HepG2 (cell line): ENCODE data around the gene ZCCHC8. TPM values are rescaled to one million over a fixed set of nuclear protein-coding genes. Genes with fewer than 3 reads are reported as not detected.

Experiments
- MTF1 ChIP-seq: sonication (generic); formaldehyde crosslinking; IDR thresholded peaks from 2 replicates; pipeline ENCODE4 v1.5.0; 2020; ENCODE audit warnings: missing genetic modification reagents
- NFIC ChIP-seq: IDR thresholded peaks from 2 replicates; pipeline ENCODE4 v1.6.1; 2012; ENCODE audit warnings: mild to moderate bottlenecking, low read length, inconsistent platforms
- NFRKB ChIP-seq: fragments of 450-650 bp; IDR thresholded peaks from 2 replicates; pipeline ENCODE4 v1.6.1; 2017
- NR2F6 ChIP-seq, 2 experiments: IDR thresholded peaks; 2 replicates each; pipeline ENCODE4 v1.6.1; 2016; ENCODE audit warnings: antibody characterized with exemption in 1 of 2, mild to moderate bottlenecking in 1 of 2
- SALL1 ChIP-seq: sonication (generic); formaldehyde crosslinking; IDR thresholded peaks from 2 replicates; pipeline ENCODE4 v1.8.0; 2022; ENCODE audit warnings: mild to moderate bottlenecking, missing genetic modification reagents
- SMARCC2 ChIP-seq: fragments of 450-650 bp; IDR thresholded peaks from 2 replicates; pipeline ENCODE4 v1.6.1; 2017; ENCODE audit warnings: antibody characterized with exemption, mild to moderate bottlenecking
- TBP ChIP-seq: sonication (generic); formaldehyde crosslinking; IDR thresholded peaks from 2 replicates; pipeline ENCODE4 v1.5.0; 2020; ENCODE audit warnings: missing genetic modification reagents
- TSC22D2 ChIP-seq: sonication (generic); formaldehyde crosslinking; IDR thresholded peaks from 2 replicates; pipeline ENCODE4 v1.5.1; 2020; ENCODE audit warnings: missing genetic modification reagents, mild to moderate bottlenecking, borderline replicate concordance
- ZBTB3 ChIP-seq: sonication (generic); formaldehyde crosslinking; IDR thresholded peaks from 2 replicates; pipeline ENCODE4 v1.4.0; 2020; ENCODE audit warnings: low read depth, mild to moderate bottlenecking, moderate library complexity, missing genetic modification reagents, borderline replicate concordance
- ZMYM2 ChIP-seq: sonication (generic); formaldehyde crosslinking; IDR thresholded peaks from 2 replicates; pipeline ENCODE4 v1.8.0; 2022; ENCODE audit warnings: mild to moderate bottlenecking, missing genetic modification reagents
- ZNF253 ChIP-seq: sonication (generic); formaldehyde crosslinking; IDR thresholded peaks from 2 replicates; pipeline ENCODE4 v1.8.0; 2022; ENCODE audit warnings: mild to moderate bottlenecking, missing genetic modification reagents, borderline replicate concordance
- ZNF274 ChIP-seq: sonication (generic); formaldehyde crosslinking; IDR thresholded peaks from 2 replicates; pipeline ENCODE4 v1.5.1; 2020; ENCODE audit warnings: mild to moderate bottlenecking, missing genetic modification reagents
- ZNF335 ChIP-seq: sonication (generic); formaldehyde crosslinking; IDR thresholded peaks from 2 replicates; pipeline ENCODE4 v1.4.0; 2020; ENCODE audit warnings: missing genetic modification reagents
- ZNF484 ChIP-seq: sonication (generic); formaldehyde crosslinking; IDR thresholded peaks from 2 replicates; pipeline ENCODE4 v1.5.1; 2020; ENCODE audit warnings: mild to moderate bottlenecking, low read depth, missing genetic modification reagents, borderline replicate concordance
- ZNF598 ChIP-seq: sonication (generic); formaldehyde crosslinking; IDR thresholded peaks from 2 replicates; pipeline ENCODE4 v1.5.1; 2020; ENCODE audit warnings: mild to moderate bottlenecking, missing genetic modification reagents, borderline replicate concordance
- ZNF724P ChIP-seq: sonication (generic); formaldehyde crosslinking; IDR thresholded peaks from 2 replicates; pipeline ENCODE4 v1.8.0; 2022; ENCODE audit warnings: missing genetic modification reagents, borderline replicate concordance
- ZNF746 ChIP-seq: sonication (generic); formaldehyde crosslinking; IDR thresholded peaks from 2 replicates; pipeline ENCODE4 v1.8.0; 2022; ENCODE audit warnings: mild to moderate bottlenecking, missing genetic modification reagents
- polyA plus RNA-seq, 8 experiments: library from polyadenylated mRNA; depleted of rRNA in 3 of 8; stranded (reverse) in 7 of 8; unstranded in 1 of 8; fragments of >200 nt; fragmentation: Illumina TruSeq in 4 of 8; extraction: Trizol in 4 of 8; gene quantifications; 2 replicates each; pipeline versions ENCODE4 v1.2.1 to v1.2.3, GENCODE V29; 2011 to 2016; ENCODE audit warnings: low read depth in 4 of 8, missing spikeins in 1 of 8, mixed read lengths in 1 of 8; ENCODE audit not compliant: insufficient read depth in 1 of 8
- total RNA-seq, 5 experiments: library from RNA; depleted of rRNA; stranded (reverse); fragments of >200 nt; fragmentation: Illumina TruSeq; extraction: Trizol; gene quantifications; 2 replicates each; pipeline ENCODE4 v1.2.3, GENCODE V29; 2016; ENCODE audit warnings: low read depth in 1 of 5
- TF ChIP-seq, protein P1 (sequence below): sonication (generic); formaldehyde crosslinking; IDR thresholded peaks from 2 replicates; pipeline ENCODE4 v1.4.0; 2020; ENCODE audit warnings: mild to moderate bottlenecking, missing genetic modification reagents
- TF ChIP-seq, protein P2 (sequence below): sonication (generic); formaldehyde crosslinking; IDR thresholded peaks from 2 replicates; pipeline ENCODE4 v1.4.0; 2020; ENCODE audit warnings: mild to moderate bottlenecking, low read depth, missing genetic modification reagents
- TF ChIP-seq, protein P3 (sequence below): sonication (generic); formaldehyde crosslinking; IDR thresholded peaks from 2 replicates; pipeline ENCODE4 v1.5.0; 2020; ENCODE audit warnings: mild to moderate bottlenecking, missing genetic modification reagents, borderline replicate concordance
- TF ChIP-seq, protein P4 (sequence below): sonication (generic); formaldehyde crosslinking; IDR thresholded peaks from 2 replicates; pipeline ENCODE4 v1.5.0; 2020; ENCODE audit warnings: missing genetic modification reagents, mild to moderate bottlenecking, borderline replicate concordance

Gene ZCCHC8
- total and polyA plus RNA-seq, 2 of the 13 experiments (the other 11 are each of a cell fraction or from before 2014, with no cell fraction given), result 18.6 to 20.9 TPM

DNA sequence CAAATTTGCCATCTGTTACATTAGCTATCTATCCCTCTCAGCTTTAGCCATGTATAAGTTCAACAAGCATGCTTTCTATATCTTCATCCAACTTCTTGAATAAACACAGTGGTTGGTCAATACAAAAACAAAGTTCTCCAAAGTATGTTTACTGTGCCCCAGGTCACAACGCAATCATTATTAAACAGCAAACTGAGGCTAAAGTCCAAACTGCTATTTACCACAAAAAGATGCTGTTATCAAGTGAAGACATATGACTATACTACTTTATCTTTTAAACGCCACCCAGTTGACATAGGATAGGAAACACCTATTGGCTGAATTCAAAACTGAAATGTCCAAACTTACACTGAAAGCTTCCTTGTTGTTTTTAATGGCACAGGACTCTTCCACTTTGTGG lies 11.7 kb downstream of the ZCCHC8 start (continued):
- TF ChIP-seq, protein P1, sequence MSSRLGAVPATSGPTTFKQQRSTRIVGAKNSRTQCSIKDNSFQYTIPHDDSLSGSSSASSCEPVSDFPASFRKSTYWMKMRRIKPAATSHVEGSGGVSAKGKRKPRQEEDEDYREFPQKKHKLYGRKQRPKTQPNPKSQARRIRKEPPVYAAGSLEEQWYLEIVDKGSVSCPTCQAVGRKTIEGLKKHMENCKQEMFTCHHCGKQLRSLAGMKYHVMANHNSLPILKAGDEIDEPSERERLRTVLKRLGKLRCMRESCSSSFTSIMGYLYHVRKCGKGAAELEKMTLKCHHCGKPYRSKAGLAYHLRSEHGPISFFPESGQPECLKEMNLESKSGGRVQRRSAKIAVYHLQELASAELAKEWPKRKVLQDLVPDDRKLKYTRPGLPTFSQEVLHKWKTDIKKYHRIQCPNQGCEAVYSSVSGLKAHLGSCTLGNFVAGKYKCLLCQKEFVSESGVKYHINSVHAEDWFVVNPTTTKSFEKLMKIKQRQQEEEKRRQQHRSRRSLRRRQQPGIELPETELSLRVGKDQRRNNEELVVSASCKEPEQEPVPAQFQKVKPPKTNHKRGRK (CRISPR knock-in tag), result no peak
- TF ChIP-seq TBP (CRISPR knock-in tag), result no peak
- TF ChIP-seq, protein P2, sequence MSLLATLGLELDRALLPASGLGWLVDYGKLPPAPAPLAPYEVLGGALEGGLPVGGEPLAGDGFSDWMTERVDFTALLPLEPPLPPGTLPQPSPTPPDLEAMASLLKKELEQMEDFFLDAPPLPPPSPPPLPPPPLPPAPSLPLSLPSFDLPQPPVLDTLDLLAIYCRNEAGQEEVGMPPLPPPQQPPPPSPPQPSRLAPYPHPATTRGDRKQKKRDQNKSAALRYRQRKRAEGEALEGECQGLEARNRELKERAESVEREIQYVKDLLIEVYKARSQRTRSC (CRISPR knock-in tag), result no peak
- peak; percentile 64; the same call in 1 of the 2 replicates for TF ChIP-seq ZNF335 (CRISPR knock-in tag)
- no peak for TF ChIP-seq SMARCC2
- TF ChIP-seq MTF1 (CRISPR knock-in tag), result no peak
- TF ChIP-seq, protein P3, sequence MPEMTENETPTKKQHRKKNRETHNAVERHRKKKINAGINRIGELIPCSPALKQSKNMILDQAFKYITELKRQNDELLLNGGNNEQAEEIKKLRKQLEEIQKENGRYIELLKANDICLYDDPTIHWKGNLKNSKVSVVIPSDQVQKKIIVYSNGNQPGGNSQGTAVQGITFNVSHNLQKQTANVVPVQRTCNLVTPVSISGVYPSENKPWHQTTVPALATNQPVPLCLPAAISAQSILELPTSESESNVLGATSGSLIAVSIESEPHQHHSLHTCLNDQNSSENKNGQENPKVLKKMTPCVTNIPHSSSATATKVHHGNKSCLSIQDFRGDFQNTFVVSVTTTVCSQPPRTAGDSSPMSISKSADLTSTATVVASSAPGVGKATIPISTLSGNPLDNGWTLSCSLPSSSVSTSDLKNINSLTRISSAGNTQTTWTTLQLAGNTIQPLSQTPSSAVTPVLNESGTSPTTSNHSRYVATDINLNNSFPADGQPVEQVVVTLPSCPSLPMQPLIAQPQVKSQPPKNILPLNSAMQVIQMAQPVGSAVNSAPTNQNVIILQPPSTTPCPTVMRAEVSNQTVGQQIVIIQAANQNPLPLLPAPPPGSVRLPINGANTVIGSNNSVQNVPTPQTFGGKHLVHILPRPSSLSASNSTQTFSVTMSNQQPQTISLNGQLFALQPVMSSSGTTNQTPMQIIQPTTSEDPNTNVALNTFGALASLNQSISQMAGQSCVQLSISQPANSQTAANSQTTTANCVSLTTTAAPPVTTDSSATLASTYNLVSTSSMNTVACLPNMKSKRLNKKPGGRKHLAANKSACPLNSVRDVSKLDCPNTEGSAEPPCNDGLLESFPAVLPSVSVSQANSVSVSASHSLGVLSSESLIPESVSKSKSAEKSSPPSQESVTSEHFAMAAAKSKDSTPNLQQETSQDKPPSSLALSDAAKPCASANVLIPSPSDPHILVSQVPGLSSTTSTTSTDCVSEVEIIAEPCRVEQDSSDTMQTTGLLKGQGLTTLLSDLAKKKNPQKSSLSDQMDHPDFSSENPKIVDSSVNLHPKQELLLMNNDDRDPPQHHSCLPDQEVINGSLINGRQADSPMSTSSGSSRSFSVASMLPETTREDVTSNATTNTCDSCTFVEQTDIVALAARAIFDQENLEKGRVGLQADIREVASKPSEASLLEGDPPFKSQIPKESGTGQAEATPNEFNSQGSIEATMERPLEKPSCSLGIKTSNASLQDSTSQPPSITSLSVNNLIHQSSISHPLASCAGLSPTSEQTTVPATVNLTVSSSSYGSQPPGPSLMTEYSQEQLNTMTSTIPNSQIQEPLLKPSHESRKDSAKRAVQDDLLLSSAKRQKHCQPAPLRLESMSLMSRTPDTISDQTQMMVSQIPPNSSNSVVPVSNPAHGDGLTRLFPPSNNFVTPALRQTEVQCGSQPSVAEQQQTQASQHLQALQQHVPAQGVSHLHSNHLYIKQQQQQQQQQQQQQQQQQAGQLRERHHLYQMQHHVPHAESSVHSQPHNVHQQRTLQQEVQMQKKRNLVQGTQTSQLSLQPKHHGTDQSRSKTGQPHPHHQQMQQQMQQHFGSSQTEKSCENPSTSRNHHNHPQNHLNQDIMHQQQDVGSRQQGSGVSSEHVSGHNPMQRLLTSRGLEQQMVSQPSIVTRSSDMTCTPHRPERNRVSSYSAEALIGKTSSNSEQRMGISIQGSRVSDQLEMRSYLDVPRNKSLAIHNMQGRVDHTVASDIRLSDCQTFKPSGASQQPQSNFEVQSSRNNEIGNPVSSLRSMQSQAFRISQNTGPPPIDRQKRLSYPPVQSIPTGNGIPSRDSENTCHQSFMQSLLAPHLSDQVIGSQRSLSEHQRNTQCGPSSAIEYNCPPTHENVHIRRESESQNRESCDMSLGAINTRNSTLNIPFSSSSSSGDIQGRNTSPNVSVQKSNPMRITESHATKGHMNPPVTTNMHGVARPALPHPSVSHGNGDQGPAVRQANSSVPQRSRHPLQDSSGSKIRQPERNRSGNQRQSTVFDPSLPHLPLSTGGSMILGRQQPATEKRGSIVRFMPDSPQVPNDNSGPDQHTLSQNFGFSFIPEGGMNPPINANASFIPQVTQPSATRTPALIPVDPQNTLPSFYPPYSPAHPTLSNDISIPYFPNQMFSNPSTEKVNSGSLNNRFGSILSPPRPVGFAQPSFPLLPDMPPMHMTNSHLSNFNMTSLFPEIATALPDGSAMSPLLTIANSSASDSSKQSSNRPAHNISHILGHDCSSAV (CRISPR knock-in tag), result no peak
- TF ChIP-seq TSC22D2 (CRISPR knock-in tag), result no peak
- peak; percentile 72; the same call in 1 of the 2 replicates for TF ChIP-seq SALL1
- no peak for TF ChIP-seq ZNF598
- no peak for TF ChIP-seq ZBTB3 (CRISPR knock-in tag)
- no peak for TF ChIP-seq ZNF274 (CRISPR knock-in tag)
- no peak for TF ChIP-seq ZMYM2
- no peak for TF ChIP-seq ZNF746 (CRISPR knock-in tag)
- no peak for TF ChIP-seq ZNF724P (CRISPR knock-in tag)
- TF ChIP-seq NR2F6 (IDR thresholded peaks at IDR 0.05), result peak; percentile 85
- TF ChIP-seq NR2F6 (CRISPR knock-in tag; IDR thresholded peaks at IDR 0.05), result peak; percentile 88
- TF ChIP-seq NFRKB, result no peak
- no peak for TF ChIP-seq ZNF484 (CRISPR knock-in tag)
- peak; percentile 83 for TF ChIP-seq NFIC
- TF ChIP-seq, protein P4, sequence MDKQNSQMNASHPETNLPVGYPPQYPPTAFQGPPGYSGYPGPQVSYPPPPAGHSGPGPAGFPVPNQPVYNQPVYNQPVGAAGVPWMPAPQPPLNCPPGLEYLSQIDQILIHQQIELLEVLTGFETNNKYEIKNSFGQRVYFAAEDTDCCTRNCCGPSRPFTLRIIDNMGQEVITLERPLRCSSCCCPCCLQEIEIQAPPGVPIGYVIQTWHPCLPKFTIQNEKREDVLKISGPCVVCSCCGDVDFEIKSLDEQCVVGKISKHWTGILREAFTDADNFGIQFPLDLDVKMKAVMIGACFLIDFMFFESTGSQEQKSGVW (CRISPR knock-in tag), result no peak
- no peak for TF ChIP-seq ZNF253 (CRISPR knock-in tag)
